GM13976 (cell line): ENCODE measurements around the gene IHH.

Experiments
- DNase-seq: peaks from one replicate; pipeline ENCODE4 v3.0.0; 2012; ENCODE audit warnings: low spot score
- in situ Hi-C: fragments of 300-500 bp; cut with MboI; formaldehyde crosslinking; loops from one replicate; pipeline ENCODE4 v1.12.0; 2022; ENCODE audit warnings: low sequenced_read_pairs, mixed read lengths, inconsistent platforms; ENCODE audit not compliant: unreplicated experiment
- TF ChIP-seq, protein P1 (sequence below): IDR thresholded peaks from 2 replicates; pipeline ENCODE4 v1.5.1; 2012; ENCODE audit warnings: borderline replicate concordance, mild to moderate bottlenecking; ENCODE audit not compliant: insufficient read depth; ENCODE audit errors: extremely low read depth, missing control alignments, control extremely low read depth

Gene IHH

GRCh38 chr2:219060821-219061791 lies at the start of gene IHH:
Gene IHH (minus strand): TSS chr2:219060921. CDS start chr2:219060467, 454 bp downstream.
- in situ Hi-C loops = no loop called here

GRCh38 chr2:219109471-219109870 lies 48.8 kb upstream of the IHH start:
- DNase-seq = no peak
- TF ChIP-seq, protein P1, sequence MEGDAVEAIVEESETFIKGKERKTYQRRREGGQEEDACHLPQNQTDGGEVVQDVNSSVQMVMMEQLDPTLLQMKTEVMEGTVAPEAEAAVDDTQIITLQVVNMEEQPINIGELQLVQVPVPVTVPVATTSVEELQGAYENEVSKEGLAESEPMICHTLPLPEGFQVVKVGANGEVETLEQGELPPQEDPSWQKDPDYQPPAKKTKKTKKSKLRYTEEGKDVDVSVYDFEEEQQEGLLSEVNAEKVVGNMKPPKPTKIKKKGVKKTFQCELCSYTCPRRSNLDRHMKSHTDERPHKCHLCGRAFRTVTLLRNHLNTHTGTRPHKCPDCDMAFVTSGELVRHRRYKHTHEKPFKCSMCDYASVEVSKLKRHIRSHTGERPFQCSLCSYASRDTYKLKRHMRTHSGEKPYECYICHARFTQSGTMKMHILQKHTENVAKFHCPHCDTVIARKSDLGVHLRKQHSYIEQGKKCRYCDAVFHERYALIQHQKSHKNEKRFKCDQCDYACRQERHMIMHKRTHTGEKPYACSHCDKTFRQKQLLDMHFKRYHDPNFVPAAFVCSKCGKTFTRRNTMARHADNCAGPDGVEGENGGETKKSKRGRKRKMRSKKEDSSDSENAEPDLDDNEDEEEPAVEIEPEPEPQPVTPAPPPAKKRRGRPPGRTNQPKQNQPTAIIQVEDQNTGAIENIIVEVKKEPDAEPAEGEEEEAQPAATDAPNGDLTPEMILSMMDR = no peak
- in situ Hi-C loops = no loop called here

More at GRCh38 chr2:219060821-219061791, at the start of gene IHH:
- TF ChIP-seq, protein P1 = no peak
- peak; percentile 48 for DNase-seq

DNA sequence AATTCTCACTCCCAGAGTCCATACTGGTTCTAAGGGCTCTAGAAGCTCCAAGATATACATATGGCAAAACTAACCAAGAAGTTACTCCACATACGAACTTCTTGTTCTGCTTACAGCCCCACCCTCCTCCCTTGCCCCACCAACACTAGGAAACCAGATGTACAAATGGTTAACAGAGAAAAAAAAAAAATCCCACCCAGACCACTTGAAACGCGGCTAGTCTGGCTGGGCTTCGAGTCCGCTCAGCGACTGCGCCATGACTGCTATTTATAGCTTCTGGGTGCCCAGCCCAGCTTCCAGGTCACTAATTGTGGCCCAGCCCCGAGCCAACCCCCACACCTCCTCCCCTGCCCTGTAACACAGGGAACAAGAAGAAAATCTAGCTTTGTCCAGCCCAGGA lies 47.0 kb upstream of the IHH start:
- TF ChIP-seq, protein P1 = no peak

GRCh38 chr2:219106251-219106650 lies 45.5 kb upstream of the IHH start:
- DNase-seq = no peak
- TF ChIP-seq, protein P1 = no peak
- in situ Hi-C loops = no loop called here

More for the DNA sequence above, 47.0 kb upstream of the IHH start:
- in situ Hi-C loops = no loop called here
- no peak for DNase-seq

GRCh38 chr2:219104107-219105035 lies 43.6 kb upstream of the IHH start:
- peak; percentile 75 for DNase-seq
- in situ Hi-C loops = no loop called here
- TF ChIP-seq, protein P1 = peak; percentile 50

DNA sequence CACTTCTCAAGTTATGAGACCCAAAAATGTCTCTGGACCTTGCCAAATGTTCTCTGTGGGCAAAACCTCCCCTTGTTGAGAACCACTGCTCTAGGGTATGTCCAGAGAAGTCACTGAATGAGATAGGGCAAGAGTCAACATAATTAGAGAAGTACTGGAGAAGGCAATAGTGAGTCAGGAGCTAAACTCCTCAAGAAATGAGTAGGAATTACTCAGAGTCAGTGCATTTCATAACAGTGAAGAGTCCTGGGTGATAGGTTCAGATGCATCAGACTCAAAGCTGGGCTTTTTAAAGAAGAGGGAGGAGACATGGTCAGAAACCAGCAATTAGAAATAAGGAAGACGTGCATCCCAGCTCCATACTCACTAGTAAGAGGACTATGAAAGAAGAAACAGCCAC lies 38.6 kb upstream of the IHH start:
- TF ChIP-seq, protein P1 = no peak
- no peak for DNase-seq
- in situ Hi-C loops = no loop called here
